Testis (tissue), 3 donors: Measurements from ENCODE around the gene CACNA1C. TPM values are rescaled to one million over a fixed set of nuclear protein-coding genes. Genes with fewer than 3 reads are reported as not detected.

ENCODE experiments used
- DNase-seq: peaks from one replicate; pipeline ENCODE4 v3.0.0-alpha.2; 2019
- H3K27ac ChIP-seq, 2 donors: fragments of 200-600 bp; sonication (generic); one replicate each; pipeline ENCODE4 v1.5.1; 2019
- H3K27me3 ChIP-seq: fragments of 200-600 bp; sonication (generic); one replicate; pipeline ENCODE4 v1.5.1; 2019
- H3K36me3 ChIP-seq: fragments of 200-600 bp; sonication (generic); one replicate; pipeline ENCODE4 v1.5.1; 2017; ENCODE audit warnings: low read depth; ENCODE audit errors: missing control alignments
- H3K4me1 ChIP-seq: fragments of 200-600 bp; sonication (generic); one replicate; pipeline ENCODE4 v1.5.1; 2019
- H3K4me3 ChIP-seq, 2 donors: fragments of 200-600 bp; sonication (generic); one replicate each; pipeline ENCODE4 v1.5.1; 2017 to 2019
- H3K9me3 ChIP-seq: fragments of 200-600 bp; sonication (generic); one replicate; pipeline ENCODE4 v1.5.1; 2017
- CTCF ChIP-seq, 3 experiments: fragments of 450-650 bp in 2 of 3; fragments of 200-600 bp in 1 of 3; sonication (generic) in 1 of 3; IDR thresholded peaks; one replicate each; pipeline ENCODE4 v1.5.1; 2016 to 2019; ENCODE audit warnings: antibody characterized with exemption in 3 of 3, mild to moderate bottlenecking in 2 of 3, moderate library complexity in 1 of 3
- POLR2A ChIP-seq: fragments of 450-650 bp; IDR thresholded peaks from one replicate; pipeline ENCODE4 v1.6.1; 2017; ENCODE audit warnings: antibody characterized with exemption, mild to moderate bottlenecking, moderate library complexity
- WGBS, 2 donors: methylation state at CpG; one replicate each; pipeline ENCODE4 v1.1.5; 2018; 5-methylcytosine and 5-hydroxymethylcytosine counted together
- intact Hi-C: fragments of 100-400 bp; cut with DNase I; formaldehyde crosslinking; loops from one replicate; pipeline ENCODE4 v1.15.1; 2023; ENCODE audit warnings: low total_unique reads
- polyA plus RNA-seq: library from polyadenylated mRNA; stranded (reverse); fragments of 350-450 nt; fragmentation: Illumina TruSeq; extraction: RNeasy Lipid Tissue Mini Kit (QIAGEN cat#74804); gene quantifications from one replicate; pipeline ENCODE4 v1.2.3, GENCODE V29; 2014; ENCODE audit warnings: low read depth, low replicate concordance; ENCODE audit not compliant: insufficient read depth
- total RNA-seq, 2 donors: library from RNA; depleted of rRNA; stranded (reverse); fragments of >200 nt; gene quantifications; one replicate each; pipeline ENCODE4 v1.2.3, GENCODE V29; 2016

Gene CACNA1C
- total and polyA plus RNA-seq, 3 donors from 2014 or later = 20.3 to 36.8 (median 32.0) TPM

GRCh38 chr12:2212971-2213869 lies 160.4 kb downstream of the CACNA1C start:
- Histone ChIP-seq H3K27me3 (no peaks in the 10 kb centered on the region), H3K36me3 (no peaks in the 10 kb centered on the region), H3K4me1 (peaks cover 14% of the 10 kb centered on the region), H3K4me3 (no peak overlapping the region), H3K27ac (no peak overlapping the region), H3K9me3 (no peaks in the 10 kb centered on the region)
- no peak for TF ChIP-seq CTCF (IDR thresholded peaks at IDR 0.05)
- no peak for TF ChIP-seq POLR2A
- intact Hi-C loops = no loop called here
- 40 to 42% methylated on average over 19 to 21 of the region's 21 CpGs for WGBS, 2 donors
- no peak for DNase-seq

- no peak overlapping the region for H3K27ac ChIP-seq
- H3K9me3 ChIP-seq = no peaks in the 10 kb centered on the region
- 88 to 91% methylated on average over 8 of the region's 8 CpGs for WGBS, 2 donors
- TF ChIP-seq CTCF (IDR thresholded peaks at IDR 0.05) (no peak), POLR2A (no peak)
- no peak overlapping the region for H3K4me3 ChIP-seq
- no peak for DNase-seq
- intact Hi-C loops = no loop called here
- H3K4me1 ChIP-seq = peaks cover 14% of the 10 kb centered on the region
- H3K27me3 ChIP-seq = no peaks in the 10 kb centered on the region
- no peaks in the 10 kb centered on the region for H3K36me3 ChIP-seq
These were observed 161.6 kb downstream of the CACNA1C start for GRCh38 chr12:2214411-2214810.

- Histone ChIP-seq H3K27ac (no peak overlapping the region), H3K4me3 (no peak overlapping the region), H3K27me3 (no peaks in the 10 kb centered on the region), H3K4me1 (peaks cover 14% of the 10 kb centered on the region), H3K36me3 (no peaks in the 10 kb centered on the region), H3K9me3 (no peaks in the 10 kb centered on the region)
- DNase-seq = no peak
- TF ChIP-seq POLR2A (no peak), CTCF (IDR thresholded peaks at IDR 0.05) (no peak)
- WGBS, 2 donors = 85% methylated on average over 10 to 11 of the region's 11 CpGs
- intact Hi-C loops = no loop called here
These were observed 163.1 kb downstream of the CACNA1C start for GRCh38 chr12:2215709-2216560.

GRCh38 chr12:2218706-2219105 lies 165.9 kb downstream of the CACNA1C start:
- H3K36me3 ChIP-seq = no peaks in the 10 kb centered on the region
- peaks cover 5% of the 10 kb centered on the region for H3K4me1 ChIP-seq
- no peaks in the 10 kb centered on the region for H3K9me3 ChIP-seq
- no peak overlapping the region for H3K4me3 ChIP-seq
- no peaks in the 10 kb centered on the region for H3K27me3 ChIP-seq
- 87 to 94% methylated on average over 5 of the region's 5 CpGs for WGBS, 2 donors
- no peak for DNase-seq
- TF ChIP-seq POLR2A = no peak
- no peak for TF ChIP-seq CTCF (IDR thresholded peaks at IDR 0.05)
- intact Hi-C loops = no loop called here
- H3K27ac ChIP-seq = no peak overlapping the region
